SJCRH30 (cell line): ENCODE measurements around the gene SUMO3. TPM values are rescaled to one million over a fixed set of nuclear protein-coding genes. Genes with fewer than 3 reads are reported as not detected.
"Not testable (repeated sequence)": the region's sequence is repeated elsewhere in the genome, so short reads cannot be mapped to it uniquely, and the experiment has no call there.

ENCODE experiments used
- DNase-seq, 2 experiments: peaks; one replicate each; pipeline ENCODE4 v3.0.0-alpha.2; 2015 to 2020
- H3K27ac ChIP-seq: fragments of 250-450 bp; sonication (Bioruptor Pico); 2 replicates; pipeline ENCODE4 v1.5.1; 2020; ENCODE audit warnings: mild to moderate bottlenecking, moderate library complexity
- H3K27me3 ChIP-seq: fragments of 250-450 bp; sonication (Bioruptor Pico); 2 replicates; pipeline ENCODE4 v1.5.1; 2020; ENCODE audit warnings: mild to moderate bottlenecking, moderate library complexity
- H3K36me3 ChIP-seq: fragments of 250-450 bp; sonication (Bioruptor Pico); 2 replicates; pipeline ENCODE4 v1.5.1; 2020; ENCODE audit warnings: mild to moderate bottlenecking, moderate library complexity
- H3K4me1 ChIP-seq: fragments of 250-450 bp; sonication (Bioruptor Pico); 2 replicates; pipeline ENCODE4 v1.5.1; 2020; ENCODE audit warnings: mild to moderate bottlenecking, moderate library complexity
- H3K4me3 ChIP-seq: fragments of 250-450 bp; sonication (Bioruptor Pico); 2 replicates; pipeline ENCODE4 v1.5.1; 2020; ENCODE audit warnings: mild to moderate bottlenecking, moderate library complexity
- H3K9me3 ChIP-seq: fragments of 250-450 bp; sonication (Bioruptor Pico); replicated peaks from 2 replicates; pipeline ENCODE4 v1.5.1; 2020; ENCODE audit warnings: mild to moderate bottlenecking, moderate library complexity
- total RNA-seq: library from RNA; depleted of rRNA; stranded (reverse); fragments of >200 nt; shearing (Covaris generic); gene quantifications from 2 replicates; pipeline ENCODE4 v1.2.3, GENCODE V29; 2014

The SUMO3 gene
- total RNA-seq, 1 experiment from 2014 or later, result 76.9 TPM

- Histone ChIP-seq H3K4me1 (peaks cover 14% of the 10 kb centered on the region), H3K27me3 (no peaks in the 10 kb centered on the region), H3K36me3 (no peaks in the 10 kb centered on the region), H3K4me3 (peak overlapping the region; percentile 42), H3K9me3 (no peaks in the 10 kb centered on the region), H3K27ac (peak overlapping the region; percentile 81)
- peak; percentile 89 to 92 for DNase-seq
These were observed 20.4 kb upstream of the SUMO3 start for GRCh38 chr21:44838039-44838895.

GRCh38 chr21:44837537-44837936, 19.7 kb upstream of the SUMO3 start:
- Histone ChIP-seq H3K27ac (peak overlapping the region; percentile 81), H3K36me3 (no peaks in the 10 kb centered on the region), H3K4me1 (peaks cover 14% of the 10 kb centered on the region), H3K9me3 (no peaks in the 10 kb centered on the region), H3K27me3 (no peaks in the 10 kb centered on the region), H3K4me3 (peak overlapping the region; percentile 42)
- peak; percentile 75 to 76 for DNase-seq

- Histone ChIP-seq H3K4me1 (peaks cover 14% of the 10 kb centered on the region), H3K9me3 (no peaks in the 10 kb centered on the region), H3K36me3 (no peaks in the 10 kb centered on the region), H3K27me3 (no peaks in the 10 kb centered on the region), H3K27ac (peak overlapping the region; percentile 81), H3K4me3 (peak overlapping the region; percentile 42)
- peak; percentile 87 to 90 for DNase-seq
These were observed 19.0 kb upstream of the SUMO3 start for GRCh38 chr21:44836666-44837471.

- H3K27me3 ChIP-seq, result no peaks in the 10 kb centered on the region
- H3K4me1 ChIP-seq, result peaks cover 14% of the 10 kb centered on the region
- no peaks in the 10 kb centered on the region for H3K36me3 ChIP-seq
- peak overlapping the region; percentile 42 for H3K4me3 ChIP-seq
- peak overlapping the region; percentile 81 for H3K27ac ChIP-seq
- no peak for DNase-seq
- no peaks in the 10 kb centered on the region for H3K9me3 ChIP-seq
These were observed 18.4 kb upstream of the SUMO3 start for GRCh38 chr21:44836349-44836665.

- H3K4me3 ChIP-seq, result no peak overlapping the region
- DNase-seq, result no peak
- peaks cover 14% of the 10 kb centered on the region for H3K4me1 ChIP-seq
- H3K36me3 ChIP-seq, result no peaks in the 10 kb centered on the region
- no peaks in the 10 kb centered on the region for H3K27me3 ChIP-seq
- no peaks in the 10 kb centered on the region for H3K9me3 ChIP-seq
- H3K27ac ChIP-seq, result no peak overlapping the region
These were observed 17.7 kb upstream of the SUMO3 start for GRCh38 chr21:44835647-44835973.

- peaks cover 14% of the 10 kb centered on the region for H3K4me1 ChIP-seq
- no peaks in the 10 kb centered on the region for H3K27me3 ChIP-seq
- no peak overlapping the region for H3K4me3 ChIP-seq
- no peak for DNase-seq
- H3K27ac ChIP-seq, result no peak overlapping the region
- H3K36me3 ChIP-seq, result no peaks in the 10 kb centered on the region
- H3K9me3 ChIP-seq, result no peaks in the 10 kb centered on the region
These were observed 17.2 kb upstream of the SUMO3 start for GRCh38 chr21:44834951-44835646.

- DNase-seq, result no peak
- no peaks in the 10 kb centered on the region for H3K9me3 ChIP-seq
- H3K27ac ChIP-seq, result no peak overlapping the region
- no peak overlapping the region for H3K4me3 ChIP-seq
- peaks cover 14% of the 10 kb centered on the region for H3K4me1 ChIP-seq
- no peaks in the 10 kb centered on the region for H3K36me3 ChIP-seq
- no peaks in the 10 kb centered on the region for H3K27me3 ChIP-seq
These were observed 16.5 kb upstream of the SUMO3 start for GRCh38 chr21:44834231-44834950.

GRCh38 chr21:44833663-44834062, 15.8 kb upstream of the SUMO3 start:
- H3K4me3 ChIP-seq, result no peak overlapping the region

GRCh38 chr21:44832516-44833255, 14.8 kb upstream of the SUMO3 start:
- not testable (repeated sequence) for H3K9me3 ChIP-seq, H3K27me3 ChIP-seq, DNase-seq, H3K27ac ChIP-seq, H3K36me3 ChIP-seq, H3K4me3 ChIP-seq, H3K4me1 ChIP-seq

More at GRCh38 chr21:44833663-44834062, 15.8 kb upstream of the SUMO3 start:
- Histone ChIP-seq H3K27ac (no peak overlapping the region), H3K4me1 (peaks cover 11% of the 10 kb centered on the region), H3K36me3 (no peaks in the 10 kb centered on the region), H3K27me3 (no peaks in the 10 kb centered on the region), H3K9me3 (no peaks in the 10 kb centered on the region)
- no peak for DNase-seq

- no peak overlapping the region for H3K27ac ChIP-seq
- H3K36me3 ChIP-seq, result no peaks in the 10 kb centered on the region
- no peak overlapping the region for H3K4me3 ChIP-seq
- no peaks in the 10 kb centered on the region for H3K4me1 ChIP-seq
- no peaks in the 10 kb centered on the region for H3K27me3 ChIP-seq
- no peaks in the 10 kb centered on the region for H3K9me3 ChIP-seq
- no peak for DNase-seq
These were observed 13.5 kb upstream of the SUMO3 start for GRCh38 chr21:44831227-44831860.

- no peaks in the 10 kb centered on the region for H3K27me3 ChIP-seq
- H3K4me3 ChIP-seq, result no peak overlapping the region
- H3K4me1 ChIP-seq, result no peaks in the 10 kb centered on the region
- H3K27ac ChIP-seq, result no peak overlapping the region
- H3K9me3 ChIP-seq, result no peaks in the 10 kb centered on the region
- DNase-seq, result no peak
- H3K36me3 ChIP-seq, result no peaks in the 10 kb centered on the region
These were observed 11.7 kb upstream of the SUMO3 start for GRCh38 chr21:44829507-44830092.

GRCh38 chr21:44828362-44829056, 10.6 kb upstream of the SUMO3 start:
- H3K4me1 ChIP-seq, result no peaks in the 10 kb centered on the region
- DNase-seq, result no peak

GRCh38 chr21:44823179-44823660, 5.4 kb upstream of the SUMO3 start:
- Histone ChIP-seq H3K9me3 (peaks cover 13% of the 10 kb centered on the region), H3K4me3 (no peak overlapping the region), H3K27me3 (no peaks in the 10 kb centered on the region), H3K36me3 (no peaks in the 10 kb centered on the region), H3K4me1 (no peaks in the 10 kb centered on the region), H3K27ac (no peak overlapping the region)
- no peak for DNase-seq

More at GRCh38 chr21:44828362-44829056, 10.6 kb upstream of the SUMO3 start:
- Histone ChIP-seq H3K4me3 (no peak overlapping the region), H3K9me3 (peaks cover 2% of the 10 kb centered on the region), H3K27ac (no peak overlapping the region), H3K27me3 (no peaks in the 10 kb centered on the region), H3K36me3 (no peaks in the 10 kb centered on the region)
